AG04449 (cell line): ENCODE data around the gene SYCP2.

Experiments used
- CTCF ChIA-PET: fragments of 350-600 bp; formaldehyde crosslinking; extraction: SDS; loops from one replicate; lab custom pipeline; 2021; ENCODE audit warnings: antibody characterized with exemption; lab: Yijun Ruan, JAX
- POLR2A ChIA-PET: fragments of 400-600, 350-600 bp; formaldehyde crosslinking; extraction: SDS; loops from one replicate; lab custom pipeline; 2020; ENCODE audit warnings: antibody characterized with exemption, inconsistent platforms; lab: Yijun Ruan, JAX
- DNase-seq: peaks from one replicate; pipeline ENCODE4 v3.0.0-alpha.2; 2010; ENCODE audit warnings: low read depth, low spot score
- H3K4me3 ChIP-seq: 2 replicates; pipeline ENCODE4 v1.5.1; 2011; ENCODE audit warnings: low read depth, mild to moderate bottlenecking, control low read depth, low read length
- TF ChIP-seq, protein P1 (sequence below): IDR thresholded peaks from one replicate; pipeline ENCODE4 v1.5.1; 2011; ENCODE audit warnings: mild to moderate bottlenecking, moderate library complexity, low read length, control low read depth, inconsistent platforms; ENCODE audit not compliant: insufficient read depth; ENCODE audit errors: missing control alignments

Gene SYCP2

DNA sequence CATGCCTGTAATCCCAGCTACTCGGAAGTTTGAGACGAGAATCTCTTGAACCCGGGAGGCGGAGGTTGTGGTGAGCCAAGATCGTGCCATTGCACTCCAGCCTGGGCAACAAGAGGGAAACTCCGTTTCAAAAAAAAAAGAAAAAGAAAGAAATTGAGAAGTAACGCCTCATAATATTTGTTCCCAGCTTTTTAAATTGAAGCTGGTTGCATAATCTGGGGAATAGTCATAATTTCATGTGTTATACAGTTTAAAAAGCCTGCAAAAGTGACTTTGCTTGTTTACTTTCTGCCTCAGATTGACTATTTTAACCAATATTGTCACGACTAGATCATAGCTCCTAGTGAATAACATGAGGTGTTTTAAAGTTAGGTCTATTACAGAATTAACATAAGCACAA lies 13.9 kb upstream of the SYCP2 start:
- no peak for DNase-seq
- ChIA-PET POLR2A (no interaction called here), CTCF (interaction anchor here (1.3 to 5.9 kb wide), 7 partner anchors 9 to 264 kb away, joined by 3 to 52 read pairs (median 6); partner anchors contain the start of gene SYCP2)
- TF ChIP-seq, protein P1, sequence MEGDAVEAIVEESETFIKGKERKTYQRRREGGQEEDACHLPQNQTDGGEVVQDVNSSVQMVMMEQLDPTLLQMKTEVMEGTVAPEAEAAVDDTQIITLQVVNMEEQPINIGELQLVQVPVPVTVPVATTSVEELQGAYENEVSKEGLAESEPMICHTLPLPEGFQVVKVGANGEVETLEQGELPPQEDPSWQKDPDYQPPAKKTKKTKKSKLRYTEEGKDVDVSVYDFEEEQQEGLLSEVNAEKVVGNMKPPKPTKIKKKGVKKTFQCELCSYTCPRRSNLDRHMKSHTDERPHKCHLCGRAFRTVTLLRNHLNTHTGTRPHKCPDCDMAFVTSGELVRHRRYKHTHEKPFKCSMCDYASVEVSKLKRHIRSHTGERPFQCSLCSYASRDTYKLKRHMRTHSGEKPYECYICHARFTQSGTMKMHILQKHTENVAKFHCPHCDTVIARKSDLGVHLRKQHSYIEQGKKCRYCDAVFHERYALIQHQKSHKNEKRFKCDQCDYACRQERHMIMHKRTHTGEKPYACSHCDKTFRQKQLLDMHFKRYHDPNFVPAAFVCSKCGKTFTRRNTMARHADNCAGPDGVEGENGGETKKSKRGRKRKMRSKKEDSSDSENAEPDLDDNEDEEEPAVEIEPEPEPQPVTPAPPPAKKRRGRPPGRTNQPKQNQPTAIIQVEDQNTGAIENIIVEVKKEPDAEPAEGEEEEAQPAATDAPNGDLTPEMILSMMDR = no peak
- H3K4me3 ChIP-seq = no peak overlapping the region

DNA sequence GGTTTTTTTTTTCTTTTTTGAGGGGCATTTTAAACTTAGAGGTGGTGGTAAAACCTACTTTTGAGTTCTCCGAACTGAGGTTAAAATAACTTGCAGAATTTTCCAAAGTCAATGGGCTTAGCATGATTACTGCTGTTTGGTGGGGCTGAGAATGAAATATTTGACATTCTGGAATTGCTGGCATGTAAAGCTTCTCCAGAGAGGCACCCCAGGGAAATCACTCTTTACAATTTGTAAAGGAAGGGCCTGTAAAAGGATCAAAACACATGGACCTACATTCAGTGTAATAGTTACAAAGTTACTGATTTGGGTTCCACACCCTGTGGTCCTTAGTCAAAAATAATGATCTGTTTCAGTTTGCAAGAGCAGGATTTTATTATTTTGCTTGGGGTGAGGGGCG lies 12.3 kb upstream of the SYCP2 start:
- POLR2A ChIA-PET = no interaction called here
- no peak overlapping the region for H3K4me3 ChIP-seq
- DNase-seq = no peak
- TF ChIP-seq, protein P1 = no peak
- CTCF ChIA-PET = interaction anchor here (0.9 to 5.9 kb wide), 7 partner anchors 7 to 1284 kb away, joined by 3 to 52 read pairs (median 8); partner anchors contain the start of gene SYCP2

DNA sequence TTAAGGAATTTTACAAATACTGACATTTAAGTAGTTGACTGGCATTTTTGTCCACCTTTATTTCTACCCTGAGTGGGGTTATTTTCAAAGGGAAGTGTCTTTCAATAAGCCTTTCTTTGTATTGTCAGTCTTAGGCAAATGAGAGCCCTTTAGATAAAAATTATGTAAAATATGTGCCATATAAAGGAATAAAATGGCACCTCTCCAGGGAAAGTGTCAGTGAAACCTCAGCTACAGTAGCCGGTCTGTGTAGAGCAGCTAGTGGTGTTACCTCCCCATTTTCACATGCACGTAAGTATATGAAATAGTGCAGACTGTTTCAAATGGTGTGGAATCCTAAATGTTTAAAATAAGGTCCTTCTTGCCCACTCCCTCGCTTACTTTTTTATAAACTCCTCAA lies 11.7 kb upstream of the SYCP2 start:
- POLR2A ChIA-PET = no interaction called here
- TF ChIP-seq, protein P1 = no peak
- CTCF ChIA-PET = interaction anchor here (0.9 to 5.9 kb wide), 6 partner anchors 8 to 318 kb away, joined by 3 to 52 read pairs (median 10); partner anchors contain the start of gene SYCP2
- no peak for DNase-seq
- H3K4me3 ChIP-seq = no peak overlapping the region

DNA sequence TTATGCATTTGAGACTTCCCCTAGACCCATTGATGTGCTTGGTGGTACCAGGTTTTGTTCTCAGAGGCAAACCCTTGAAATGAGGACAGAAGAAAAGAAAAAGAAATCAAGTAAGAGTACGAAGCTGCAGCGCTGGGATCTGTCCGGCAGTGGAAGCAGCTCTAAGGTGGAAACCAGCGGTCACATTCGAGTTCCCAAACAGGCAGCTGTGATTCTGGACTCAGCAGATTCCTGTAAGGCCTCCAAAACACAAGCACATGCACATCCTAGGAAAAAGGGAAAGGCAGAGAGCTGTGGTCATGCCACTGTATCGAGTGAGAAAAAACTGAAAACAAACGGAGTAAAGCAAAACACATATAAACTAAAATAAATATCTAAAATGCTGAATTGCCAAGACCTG lies 11.3 kb upstream of the SYCP2 start:
- DNase-seq = no peak
- TF ChIP-seq, protein P1 = no peak
- POLR2A ChIA-PET = no interaction called here
- no peak overlapping the region for H3K4me3 ChIP-seq
- CTCF ChIA-PET = interaction anchor here (0.6 to 5.9 kb wide), 5 partner anchors 8 to 267 kb away, joined by 3 to 52 read pairs (median 8); partner anchors contain the start of gene SYCP2

DNA sequence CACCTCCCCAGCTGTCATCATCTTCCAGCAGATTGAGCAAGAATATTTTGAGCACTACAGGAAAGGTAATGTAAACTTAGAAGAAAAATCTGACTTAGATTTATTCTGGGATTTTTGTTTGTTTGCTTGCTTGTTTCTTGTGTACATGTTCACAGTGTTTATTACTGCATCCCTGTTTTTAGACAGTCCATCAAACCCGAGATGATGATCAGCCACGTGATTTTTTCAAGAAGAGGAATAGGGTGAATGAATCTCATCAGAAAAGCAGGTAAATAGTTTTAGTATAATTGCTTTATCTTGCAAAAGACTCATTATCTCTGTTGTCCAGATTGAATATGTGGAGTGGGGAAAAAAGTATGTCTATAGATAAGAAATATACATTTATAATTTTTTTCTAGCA lies 8.8 kb upstream of the SYCP2 start:
- no peak for DNase-seq
- no peak overlapping the region for H3K4me3 ChIP-seq
- CTCF ChIA-PET = interaction anchor here (1.4 kb wide), 1 partner anchor 321 kb away, joined by 4 read pairs; no protein-coding TSS in a partner anchor
- POLR2A ChIA-PET = no interaction called here
- TF ChIP-seq, protein P1 = no peak

DNA sequence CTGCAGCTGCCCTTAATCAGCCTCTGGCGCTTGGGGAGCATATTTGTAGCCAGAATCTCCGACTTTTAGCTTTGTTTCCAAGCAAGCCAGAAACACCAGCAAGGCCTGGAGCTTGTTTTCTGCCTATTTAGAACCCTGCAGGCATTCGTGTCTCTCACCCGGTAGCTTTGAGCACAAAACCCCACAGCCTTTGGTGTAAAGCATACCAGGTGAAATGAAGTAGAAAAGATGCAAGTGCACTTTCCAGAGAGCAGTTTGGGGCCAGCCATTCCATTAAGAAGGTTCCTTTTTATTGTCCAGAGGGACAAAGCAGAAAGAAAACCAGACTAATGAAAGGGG lies 7.5 kb upstream of the SYCP2 start:
- H3K4me3 ChIP-seq = peak overlapping the region; percentile 77
- ChIA-PET CTCF (interaction anchor here (0.6 to 2.3 kb wide), 9 partner anchors 9 to 1312 kb away, joined by 3 to 13 read pairs (median 4); no protein-coding TSS in a partner anchor), POLR2A (no interaction called here)
- TF ChIP-seq, protein P1 = no peak
- DNase-seq = no peak
